GM12874 (cell line): ENCODE data around the gene FOXRED2.

Experiments
- CTCF ChIP-seq: IDR thresholded peaks from 2 replicates; pipeline ENCODE4 v1.5.1; 2011; ENCODE audit warnings: low read depth, mild to moderate bottlenecking, control low read depth, low read length, moderate library complexity; ENCODE audit not compliant: insufficient read depth

Gene FOXRED2

GRCh38 chr22:36471341-36471821 is 35.5 kb downstream of the FOXRED2 start:
- no peak for TF ChIP-seq CTCF

GRCh38 chr22:36470994-36471331 is 35.9 kb downstream of the FOXRED2 start:
- TF ChIP-seq CTCF = no peak

GRCh38 chr22:36470162-36470993 is 36.5 kb downstream of the FOXRED2 start:
- TF ChIP-seq CTCF = peak; percentile 97

GRCh38 chr22:36469094-36469710 is 37.6 kb downstream of the FOXRED2 start:
- TF ChIP-seq CTCF = no peak

- no peak for TF ChIP-seq CTCF
These were observed 38.9 kb downstream of the FOXRED2 start for GRCh38 chr22:36467946-36468345.

GRCh38 chr22:36467042-36467810 is 39.6 kb downstream of the FOXRED2 start:
- no peak for TF ChIP-seq CTCF

- no peak for TF ChIP-seq CTCF
These were observed 40.6 kb downstream of the FOXRED2 start for GRCh38 chr22:36466258-36466657.
